ENCODE data around the gene DHRS4L2.
"Not testable (repeated sequence)": the region's sequence is repeated elsewhere in the genome, so short reads cannot be mapped to it uniquely, and the experiment has no call there.

- TF ChIP-seq CTCF (conservative IDR thresholded peaks at IDR 0.05 in 1 of 2, IDR thresholded peaks at IDR 0.05 in 1 of 2; ENCODE audit: extremely low read depth in 1 of 2, insufficient read depth in 1 of 2, low read depth in 1 of 2, low read length in 2 of 2); EZH2 (IDR thresholded peaks at IDR 0.05; ENCODE audit: borderline replicate concordance, low read length): not testable (repeated sequence)
These were observed 2.2 kb downstream of the DHRS4L2 start for GRCh38 chr14:23990961-23991360.

Data from mammary epithelial cell (primary cell).